Activated CD8-positive, alpha-beta memory T cell treated with anti-CD3 and anti-CD28 coated beads for 24 hours (primary cell): ENCODE results near the gene GCA.

Source experiments
- DNase-seq: peaks from one replicate; pipeline ENCODE4 v3.0.0-alpha.2; 2020

GCA gene

GRCh38 chr2:162343824-162344616 is at the start of gene GCA:
Gene GCA, plus strand, starts transcription at chr2:162344132. Its CDS starts 117 bp downstream, at chr2:162344249.
- DNase-seq, result peak; percentile 99

DNA sequence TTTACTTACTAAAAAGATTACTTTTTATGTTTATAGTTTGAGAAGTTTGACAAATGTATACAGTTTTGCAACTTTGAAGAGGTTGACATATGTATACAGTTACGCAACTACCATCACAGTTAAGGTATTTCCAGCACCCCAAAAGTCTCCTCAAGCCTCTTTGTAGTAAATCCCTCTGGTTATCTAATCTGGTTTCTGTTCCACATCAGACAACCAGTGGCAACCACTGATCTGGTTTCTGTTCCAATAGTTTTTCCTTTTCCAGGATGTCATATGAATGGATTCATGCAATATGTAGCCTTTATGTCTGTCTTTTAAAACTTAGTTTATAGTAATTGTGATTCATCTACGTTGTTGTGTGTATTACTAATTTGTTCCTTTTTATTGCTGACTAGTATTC is 48.9 kb upstream of the GCA start:
- DNase-seq, result no peak

- no peak for DNase-seq
Measured at GRCh38 chr2:162297925-162298552, 45.9 kb upstream of the GCA start.

DNA sequence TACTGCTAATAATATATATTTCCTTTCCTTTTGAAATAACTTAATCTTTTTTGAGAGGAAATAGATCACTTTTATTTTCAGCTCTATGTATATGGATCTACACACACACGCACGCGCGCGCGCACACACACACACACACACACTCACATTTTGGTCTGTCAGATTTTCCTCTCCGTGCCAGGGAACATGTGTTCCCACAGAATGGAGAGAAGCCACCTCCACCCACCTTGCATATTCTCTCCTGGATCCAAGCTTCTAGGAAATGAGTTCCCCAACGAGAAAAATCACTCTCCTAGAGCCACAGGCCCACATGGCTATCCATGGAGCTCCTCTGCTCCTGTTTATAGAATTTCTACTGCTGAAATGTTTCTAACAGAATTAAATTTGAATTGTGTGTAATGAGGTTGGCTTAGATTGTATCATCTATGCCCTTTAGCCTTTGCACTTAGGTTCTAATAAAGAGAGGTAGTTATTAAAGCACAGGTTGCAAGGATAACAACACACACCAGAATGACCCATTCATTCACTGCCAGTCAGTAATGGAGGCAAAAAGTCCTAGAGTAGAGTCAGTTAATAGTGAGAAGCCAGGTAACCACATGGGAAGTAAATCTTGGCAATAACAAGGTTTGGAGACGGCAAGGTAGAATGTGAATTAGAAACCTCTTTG is 45.1 kb upstream of the GCA start:
- no peak for DNase-seq

GRCh38 chr2:162300266-162300665 is 43.7 kb upstream of the GCA start:
- DNase-seq, result no peak

GRCh38 chr2:162301151-162301804 is 42.7 kb upstream of the GCA start:
- DNase-seq, result peak; percentile 66

- no peak for DNase-seq
Measured at GRCh38 chr2:162301877-162302276, 42.1 kb upstream of the GCA start.

GRCh38 chr2:162305901-162306300 is 38.0 kb upstream of the GCA start:
- no peak for DNase-seq

DNA sequence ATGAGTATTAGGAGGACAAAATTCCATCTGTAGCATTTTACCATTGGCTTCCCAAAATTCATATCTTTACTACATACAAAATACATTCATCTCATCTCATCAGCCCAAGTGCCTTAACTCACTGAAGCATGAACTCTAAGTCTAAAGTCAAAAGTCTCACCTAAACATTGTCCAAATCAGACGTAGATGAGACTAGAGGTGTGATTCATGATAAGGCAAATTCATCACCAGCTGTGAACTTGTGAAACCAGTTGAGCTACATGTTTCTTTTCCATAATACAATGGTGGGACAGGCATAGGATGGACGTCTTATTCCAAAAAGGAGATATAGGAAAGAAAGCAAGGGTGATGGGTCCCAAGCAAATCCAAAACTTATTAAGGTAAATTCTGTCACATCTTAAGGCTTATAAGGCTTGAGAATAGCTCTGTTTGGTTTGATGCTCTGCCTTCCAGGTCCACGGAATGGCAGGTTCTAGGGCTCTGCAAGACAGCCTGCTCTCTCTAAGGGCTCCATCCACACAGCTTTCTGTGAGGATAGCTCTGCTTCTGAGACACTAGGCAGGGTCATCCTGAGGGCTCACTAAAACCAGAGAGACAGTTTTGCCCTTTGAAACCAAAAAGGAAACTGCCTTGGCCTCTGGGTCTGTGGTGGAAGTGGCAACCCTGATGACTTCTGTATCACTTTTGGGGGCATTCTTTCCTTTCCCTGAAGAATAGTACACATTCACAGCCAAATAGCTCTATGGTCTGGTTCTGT is 35.0 kb upstream of the GCA start:
- DNase-seq, result no peak

DNA sequence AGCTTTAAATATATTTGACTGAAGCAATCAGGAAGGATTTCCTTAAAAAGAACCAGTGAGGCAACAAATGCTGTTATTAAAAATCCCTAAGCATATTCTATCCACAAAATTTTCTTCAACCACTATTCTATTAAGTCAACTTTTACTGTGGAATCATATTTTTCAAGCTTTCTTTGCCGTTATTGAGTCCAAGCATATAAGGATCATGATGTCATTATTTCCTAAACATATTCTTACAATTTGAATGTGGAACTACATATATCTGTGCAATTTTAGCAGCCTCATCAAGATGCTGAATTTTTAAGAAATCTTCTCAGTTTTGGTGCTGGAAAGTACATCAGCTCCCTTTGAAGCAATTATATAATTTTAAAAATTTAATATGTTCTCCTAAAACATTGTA is 31.1 kb upstream of the GCA start:
- no peak for DNase-seq

GRCh38 chr2:162315938-162316337 is 28.0 kb upstream of the GCA start:
- no peak for DNase-seq

DNA sequence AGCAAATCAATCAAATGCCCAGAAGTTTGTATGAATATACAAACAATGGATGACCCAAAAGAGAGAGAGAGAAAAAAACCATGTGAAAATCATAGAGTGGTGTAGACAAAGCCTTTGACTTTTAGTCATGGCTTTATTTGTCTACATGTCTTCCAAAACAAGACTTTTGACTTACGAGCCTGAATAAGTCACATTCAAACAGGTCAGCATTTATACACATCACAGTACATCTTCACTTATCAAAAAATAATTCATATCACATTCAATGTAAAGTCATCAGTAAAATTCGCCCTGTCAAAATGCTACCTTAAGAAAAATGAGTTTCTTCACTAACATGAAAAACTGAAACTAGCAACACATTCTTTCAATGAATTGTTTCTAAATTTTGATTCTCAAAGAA is 27.3 kb upstream of the GCA start:
- DNase-seq, result no peak

DNA sequence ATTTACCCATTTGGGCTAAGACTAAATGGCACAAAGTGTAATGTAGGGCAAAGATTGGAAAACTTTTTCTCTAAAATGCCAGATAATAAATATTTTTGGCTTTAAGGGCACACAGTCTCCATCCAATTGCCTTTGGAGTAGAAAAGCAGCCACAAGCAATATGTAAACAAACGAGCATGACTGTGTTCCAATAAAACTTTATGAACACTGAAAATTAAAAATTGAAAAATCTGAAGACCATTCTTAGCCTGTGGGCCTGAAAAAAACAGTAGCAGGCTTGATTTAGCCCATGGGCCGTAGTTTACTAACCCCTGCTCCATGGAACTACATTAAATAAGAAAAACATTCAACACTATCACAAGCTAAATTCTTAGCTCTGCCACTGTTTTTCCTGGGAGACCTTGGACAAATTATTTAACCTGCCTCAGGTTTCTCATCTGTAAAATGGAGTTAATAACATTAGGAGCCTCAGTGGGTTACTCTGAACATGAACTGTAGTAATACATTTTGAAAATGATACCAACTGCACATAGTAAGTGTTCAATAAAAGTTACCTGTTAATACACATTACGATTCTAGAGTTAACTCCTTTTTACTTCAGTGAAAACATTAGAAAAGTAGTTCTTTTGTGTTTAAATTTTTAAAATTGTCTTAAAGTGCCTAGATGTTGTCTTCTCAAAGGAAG is 26.7 kb upstream of the GCA start:
- no peak for DNase-seq

DNA sequence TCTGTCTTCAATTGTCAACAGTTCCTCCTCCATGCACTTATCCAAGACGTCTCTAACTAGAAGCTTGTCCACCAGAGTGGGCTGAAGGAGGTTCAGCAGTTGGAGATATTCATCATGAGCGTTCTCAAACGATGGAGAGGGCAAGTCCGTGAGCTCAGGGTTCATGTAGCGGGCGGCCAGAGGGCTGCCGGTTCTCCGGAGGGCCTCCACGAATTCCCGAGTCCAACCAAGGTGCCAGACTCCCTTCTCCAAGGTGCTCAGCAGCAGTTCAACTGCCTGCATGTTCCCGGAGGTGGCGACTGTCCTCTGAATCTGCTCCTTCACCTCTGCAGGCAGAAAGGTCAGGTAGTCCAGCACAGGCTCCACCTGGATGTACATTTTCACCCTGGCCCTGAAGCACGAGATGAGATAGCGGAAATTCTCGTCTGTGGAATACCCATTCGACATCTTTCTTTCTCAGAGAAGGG is 26.0 kb upstream of the GCA start:
- peak; percentile 76 for DNase-seq

DNA sequence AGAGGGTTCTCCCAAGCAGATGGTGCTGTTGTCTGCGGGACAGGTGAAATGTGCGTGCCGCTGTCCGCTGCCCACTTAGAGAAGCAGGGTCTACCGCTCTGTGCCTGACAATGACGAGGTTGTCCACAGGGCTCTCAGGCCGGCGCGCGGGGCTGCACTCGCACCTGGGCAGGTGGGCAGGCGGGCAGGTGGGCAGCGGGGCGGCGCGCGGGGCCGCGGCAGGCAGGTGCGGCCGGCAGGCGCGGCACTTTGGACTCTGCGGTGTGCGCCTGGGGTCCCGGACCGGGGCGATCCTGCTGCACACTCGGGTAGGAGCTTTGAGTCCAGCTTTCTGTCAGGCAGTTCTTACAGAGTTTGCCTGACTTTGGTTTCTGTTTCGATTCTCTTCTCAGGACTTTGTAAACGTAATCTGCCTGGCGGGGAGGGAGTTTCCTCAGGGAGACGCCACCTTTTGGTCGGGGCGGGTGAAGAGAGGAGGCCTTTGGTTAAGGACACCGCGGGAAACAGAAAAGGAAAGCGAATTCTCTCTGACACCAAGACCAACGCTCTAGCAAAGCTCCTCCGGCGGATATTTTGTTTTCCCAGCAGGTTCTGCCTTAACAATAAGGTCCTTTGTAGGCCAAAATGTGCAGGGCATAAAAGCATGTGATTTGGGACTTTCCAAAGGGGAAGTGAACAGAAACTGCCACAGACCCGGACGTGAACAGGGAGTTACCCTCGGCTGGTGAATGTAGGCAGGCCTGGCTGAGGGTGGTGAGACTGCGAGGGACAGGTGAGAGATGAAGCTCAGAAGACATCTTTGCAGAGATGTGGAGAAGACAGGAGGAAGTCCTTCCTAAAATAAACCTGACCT is 25.4 kb upstream of the GCA start, which contains the start of gene IFIH1:
Gene IFIH1 (minus strand): TSS at position 357 of the 853 bp plus-strand sequence. CDS start 377 bp downstream, outside the sequence.
- DNase-seq, result peak; percentile 89

DNA sequence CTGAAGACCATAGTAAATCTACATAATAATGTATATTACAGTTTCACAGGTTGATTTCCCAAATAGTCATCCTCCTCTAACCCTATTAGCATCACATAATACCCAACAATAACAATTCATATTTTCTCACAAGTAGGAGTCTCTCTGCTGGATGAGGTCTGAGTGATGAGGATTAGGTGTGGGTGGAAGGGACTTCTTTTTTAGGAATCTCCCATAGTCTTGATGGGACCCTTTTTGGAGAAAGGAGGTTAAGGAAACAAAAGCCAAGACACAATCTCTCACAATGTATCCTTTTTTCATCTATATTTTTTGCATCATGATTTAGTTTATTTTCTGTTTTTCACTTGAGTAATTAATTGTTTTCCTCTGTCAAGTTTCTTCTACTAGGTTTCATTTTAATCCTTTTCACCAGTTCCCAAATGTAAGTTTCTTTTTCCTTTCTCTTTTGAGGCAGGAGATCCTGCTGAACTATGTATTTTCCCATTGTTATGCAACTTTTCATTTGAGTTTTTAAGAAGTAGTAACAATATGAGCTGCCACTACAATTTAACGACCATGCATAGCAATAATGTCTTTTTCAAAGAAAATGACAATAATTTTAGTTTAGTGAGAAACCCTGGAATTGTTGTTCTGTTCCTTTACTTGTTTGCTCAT is 22.9 kb upstream of the GCA start:
- no peak for DNase-seq

DNA sequence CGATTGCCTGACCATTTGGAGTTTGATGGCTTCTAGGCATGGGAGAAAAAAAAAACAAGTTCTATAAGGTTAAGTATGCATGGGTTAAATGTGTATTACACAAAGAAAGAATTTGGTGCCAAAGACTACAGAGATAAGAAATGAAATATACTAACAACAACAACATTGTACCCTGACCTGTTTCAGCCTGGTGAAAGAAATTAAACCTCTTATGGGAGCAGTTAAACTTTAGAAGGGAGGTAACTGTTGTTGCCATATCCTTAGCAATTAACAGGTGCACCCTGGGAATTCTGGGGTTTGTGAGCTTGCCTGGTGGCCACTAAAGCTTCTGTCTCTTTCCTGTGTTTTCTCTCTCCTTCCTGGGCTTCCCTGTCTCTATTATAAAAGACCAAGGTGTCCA is 19.0 kb upstream of the GCA start:
- DNase-seq, result no peak

GRCh38 chr2:162327134-162327769 is 16.7 kb upstream of the GCA start:
- DNase-seq, result no peak

DNA sequence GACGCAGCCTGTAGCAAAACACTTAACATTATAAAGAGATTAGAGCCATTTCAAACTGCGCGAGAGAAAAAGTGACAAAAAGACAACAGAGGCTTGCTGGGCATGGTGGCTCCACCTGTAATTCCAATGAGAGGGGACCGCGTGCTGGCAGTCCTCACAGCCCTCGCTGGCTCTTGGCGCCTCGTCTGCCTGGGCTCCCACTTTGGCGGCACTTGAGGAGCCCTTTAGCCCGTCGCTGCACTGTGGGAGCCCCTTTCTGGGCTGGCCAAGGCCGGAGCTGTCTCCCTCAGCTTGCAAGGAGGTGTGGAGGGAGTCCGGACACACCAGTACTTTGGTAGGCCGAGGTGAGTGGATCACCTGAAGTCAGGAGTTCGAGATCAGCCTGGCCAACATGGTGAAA is 16.1 kb upstream of the GCA start:
- DNase-seq, result no peak
